Mammary epithelial cell (primary cell): ENCODE data around the gene SLC18B1.

Source experiments
- EZH2 ChIP-seq: IDR thresholded peaks from 2 replicates; pipeline ENCODE4 v1.6.1; 2012; ENCODE audit warnings: low read length, inconsistent platforms, borderline replicate concordance
- TF ChIP-seq, protein P1 (sequence below), 2 donors: IDR thresholded peaks in 1 of 2; conservative IDR thresholded peaks in 1 of 2; 2 replicates each; pipeline ENCODE4 v1.5.1; 2011 to 2012; ENCODE audit warnings: inconsistent platforms in 2 of 2, low read length in 2 of 2, mild to moderate bottlenecking in 2 of 2, control low read depth in 1 of 2, low read depth in 1 of 2; ENCODE audit not compliant: insufficient read depth in 1 of 2; ENCODE audit errors: extremely low read depth in 1 of 2

DNA sequence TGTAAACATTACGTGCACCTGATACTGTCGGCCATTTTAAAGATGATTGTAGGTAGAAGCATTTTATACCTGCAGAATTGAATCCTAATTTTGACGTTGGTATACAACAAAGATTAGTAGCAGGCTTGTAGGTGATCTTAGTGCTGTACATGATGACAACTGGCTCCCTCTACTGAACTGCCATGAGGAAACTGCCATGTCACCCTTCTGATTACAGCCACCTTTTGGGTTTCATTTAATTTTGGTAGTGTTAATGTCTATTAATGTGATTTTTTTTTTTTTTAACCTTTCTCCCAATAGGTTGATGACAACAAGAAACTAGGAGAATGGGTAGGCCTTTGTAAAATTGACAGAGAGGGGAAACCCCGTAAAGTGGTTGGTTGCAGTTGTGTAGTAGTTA is 18.2 kb upstream of the SLC18B1 start:
- TF ChIP-seq EZH2, result no peak
- TF ChIP-seq, protein P1, sequence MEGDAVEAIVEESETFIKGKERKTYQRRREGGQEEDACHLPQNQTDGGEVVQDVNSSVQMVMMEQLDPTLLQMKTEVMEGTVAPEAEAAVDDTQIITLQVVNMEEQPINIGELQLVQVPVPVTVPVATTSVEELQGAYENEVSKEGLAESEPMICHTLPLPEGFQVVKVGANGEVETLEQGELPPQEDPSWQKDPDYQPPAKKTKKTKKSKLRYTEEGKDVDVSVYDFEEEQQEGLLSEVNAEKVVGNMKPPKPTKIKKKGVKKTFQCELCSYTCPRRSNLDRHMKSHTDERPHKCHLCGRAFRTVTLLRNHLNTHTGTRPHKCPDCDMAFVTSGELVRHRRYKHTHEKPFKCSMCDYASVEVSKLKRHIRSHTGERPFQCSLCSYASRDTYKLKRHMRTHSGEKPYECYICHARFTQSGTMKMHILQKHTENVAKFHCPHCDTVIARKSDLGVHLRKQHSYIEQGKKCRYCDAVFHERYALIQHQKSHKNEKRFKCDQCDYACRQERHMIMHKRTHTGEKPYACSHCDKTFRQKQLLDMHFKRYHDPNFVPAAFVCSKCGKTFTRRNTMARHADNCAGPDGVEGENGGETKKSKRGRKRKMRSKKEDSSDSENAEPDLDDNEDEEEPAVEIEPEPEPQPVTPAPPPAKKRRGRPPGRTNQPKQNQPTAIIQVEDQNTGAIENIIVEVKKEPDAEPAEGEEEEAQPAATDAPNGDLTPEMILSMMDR (conservative IDR thresholded peaks at IDR 0.05 in 1 of 2, IDR thresholded peaks at IDR 0.05 in 1 of 2; ENCODE audit: extremely low read depth in 1 of 2, insufficient read depth in 1 of 2, low read depth in 1 of 2, low read length in 2 of 2), result no peak
